Measurements from ENCODE around the gene GABRR2.

GRCh38 chr6:89348372-89348771 is 33.3 kb upstream of the GABRR2 start:
- TF ChIP-seq SP1 (IDR thresholded peaks at IDR 0.05) (no peak), SUZ12 (IDR thresholded peaks at IDR 0.05) (no peak), TARDBP (IDR thresholded peaks at IDR 0.05) (no peak), FOXA1 (IDR thresholded peaks at IDR 0.05) (no peak), NFRKB (IDR thresholded peaks at IDR 0.05) (no peak), FOXK2 (IDR thresholded peaks at IDR 0.05) (no peak)

Measured in HEK293T (cell line).